Left lung (tissue), 10 donors: ENCODE data around the gene CISTR. TPM values are rescaled to one million over a fixed set of nuclear protein-coding genes. Genes with fewer than 3 reads are reported as not detected.
A peak's percentile ranks its signal among the peaks of the same experiment; 100 is the strongest.
"Not testable (repeated sequence)": the region's sequence is repeated elsewhere in the genome, so short reads cannot be mapped to it uniquely, and the experiment has no call there.

ENCODE experiments used
- ATAC-seq: fragments of 200-7000 bp; cut with Tn5 transposase; one replicate; pipeline ENCODE4 v1.9.1; 2020; ENCODE audit warnings: moderate library complexity
- DNase-seq, 4 donors: peaks; one replicate each; pipeline ENCODE4 v3.0.0-alpha.2; 2013 to 2020
- H3K27ac ChIP-seq, 2 donors: fragments of 200-600 bp; sonication (generic) in 1 of 2; one replicate each; pipeline versions ENCODE4 v1.5.0 to v1.8.0; 2020 to 2021
- H3K27me3 ChIP-seq, 2 donors: fragments of 200-600 bp; sonication (generic) in 1 of 2; one replicate each; pipeline versions ENCODE4 v1.5.0 to v1.8.0; 2020 to 2021
- H3K36me3 ChIP-seq, 2 donors: fragments of 200-600 bp; sonication (generic) in 1 of 2; one replicate each; pipeline versions ENCODE4 v1.5.0 to v1.8.0; 2020 to 2021
- H3K4me1 ChIP-seq, 2 donors: fragments of 200-600 bp; one replicate each; pipeline ENCODE4 v1.8.0; 2021
- H3K4me3 ChIP-seq, 2 donors: fragments of 200-600 bp; sonication (generic) in 1 of 2; one replicate each; pipeline versions ENCODE4 v1.5.0 to v1.8.0; 2020 to 2021; ENCODE audit warnings: mild to moderate bottlenecking in 1 of 2
- H3K9me3 ChIP-seq, 2 donors: fragments of 200-600 bp; sonication (generic) in 1 of 2; one replicate each; pipeline versions ENCODE4 v1.5.0 to v1.8.0; 2020 to 2021
- CTCF ChIP-seq, 2 donors: fragments of 200-600 bp; sonication (generic) in 1 of 2; IDR thresholded peaks; one replicate each; pipeline versions ENCODE4 v1.5.0 to v1.8.0; 2021; ENCODE audit warnings: antibody characterized with exemption in 2 of 2
- intact Hi-C, 2 donors: fragments of 100-400 bp; cut with DNase I; formaldehyde crosslinking; loops; one replicate each; pipeline versions ENCODE4 v1.11.2 to v1.14.2; 2022
- polyA plus RNA-seq, 6 donors: library from polyadenylated mRNA; unstranded; fragments of 120-200 nt; gene quantifications; one replicate each; pipeline ENCODE4 v1.2.1, GENCODE V29; 2013; ENCODE audit not compliant: insufficient read length in 6 of 6
- total RNA-seq, 2 donors: library from RNA; stranded (reverse); fragmentation: NEBNext Ultra II Directional; extraction: Animal tissue kit (Norgen Biotek cat#: 25700); gene quantifications; one replicate each; pipeline ENCODE4 v1.2.1, GENCODE V29; 2021
- donor health status: DM: no; HTN: yes; CAD: no.
- donor health status: DM: no; HTN: no; CAD: no.

CISTR gene
- total and polyA plus RNA-seq, 8 donors, result not detected

GRCh38 chr12:53781228-53781801 is 29.5 kb upstream of the CISTR start:
- Histone ChIP-seq H3K27me3 (peaks cover 0 to 66% of the 10 kb centered on the region in 2 donors), H3K36me3 (no peaks in the 10 kb centered on the region), H3K4me3 (no peak overlapping the region), H3K9me3 (no peaks in the 10 kb centered on the region), H3K4me1 (no peaks in the 10 kb centered on the region), H3K27ac (no peak overlapping the region)
- TF ChIP-seq CTCF (IDR thresholded peaks at IDR 0.05), result no peak
- ATAC-seq (no peak), DNase-seq (no peak)
- intact Hi-C loops, result no loop called here

GRCh38 chr12:53780323-53780722 is 28.5 kb upstream of the CISTR start:
- no peak for TF ChIP-seq CTCF (IDR thresholded peaks at IDR 0.05)
- Histone ChIP-seq H3K27me3 (peaks cover 0 to 62% of the 10 kb centered on the region in 2 donors), H3K27ac (no peak overlapping the region), H3K4me1 (no peaks in the 10 kb centered on the region), H3K9me3 (no peaks in the 10 kb centered on the region), H3K36me3 (no peaks in the 10 kb centered on the region), H3K4me3 (no peak overlapping the region)
- intact Hi-C loops, result no loop called here
- ATAC-seq (no peak), DNase-seq (no peak)

- H3K9me3 ChIP-seq, intact Hi-C loops, DNase-seq, H3K4me1 ChIP-seq, H3K4me3 ChIP-seq, H3K27ac ChIP-seq, H3K36me3 ChIP-seq, ATAC-seq: not testable (repeated sequence)
- H3K27me3 ChIP-seq, result peaks cover 0 to 57% of the 10 kb centered on the region in 2 donors
Observed at GRCh38 chr12:53779679-53780078, 27.9 kb upstream of the CISTR start.

GRCh38 chr12:53777936-53778644 is 26.3 kb upstream of the CISTR start:
- peak; percentile 45 for ATAC-seq
- intact Hi-C loops, result no loop called here

GRCh38 chr12:53777412-53777811 is 25.6 kb upstream of the CISTR start:
- no peaks in the 10 kb centered on the region for H3K36me3 ChIP-seq
- H3K27me3 ChIP-seq, result peaks cover 0 to 44% of the 10 kb centered on the region in 2 donors
- H3K4me1 ChIP-seq, result no peaks in the 10 kb centered on the region
- no peak overlapping the region for H3K27ac ChIP-seq
- ATAC-seq (no peak), DNase-seq (no peak)
- no peaks in the 10 kb centered on the region for H3K9me3 ChIP-seq
- intact Hi-C loops, result no loop called here
- no peak overlapping the region for H3K4me3 ChIP-seq
- no peak for TF ChIP-seq CTCF (IDR thresholded peaks at IDR 0.05)

More at GRCh38 chr12:53777936-53778644, 26.3 kb upstream of the CISTR start:
- Histone ChIP-seq H3K4me1 (no peaks in the 10 kb centered on the region), H3K9me3 (no peaks in the 10 kb centered on the region), H3K27ac (no peak overlapping the region), H3K27me3 (peaks cover 0 to 50% of the 10 kb centered on the region in 2 donors), H3K4me3 (no peak overlapping the region), H3K36me3 (no peaks in the 10 kb centered on the region)
- DNase-seq, result no peak
- TF ChIP-seq CTCF (IDR thresholded peaks at IDR 0.05), result no peak
